GM23338 (cell line): ENCODE data around the gene GP5. TPM values are rescaled to one million over a fixed set of nuclear protein-coding genes. Genes with fewer than 3 reads are reported as not detected.

Experiments used
- ATAC-seq: fragments of 200-7000 bp; cut with Tn5 transposase; 3 replicates; pipeline ENCODE4 v1.9.1; 2020
- DNase-seq: peaks from one replicate; pipeline ENCODE4 v3.0.0-alpha.2; 2015; ENCODE audit warnings: low spot score
- H2AFZ ChIP-seq: fragments of 200-600 bp; sonication (generic); 2 replicates; pipeline ENCODE4 v1.8.0; 2016; ENCODE audit warnings: antibody characterized with exemption, mild to moderate bottlenecking, moderate library complexity
- H3F3A ChIP-seq: fragments of 200-600 bp; sonication (generic); replicated peaks from 2 replicates; pipeline ENCODE4 v1.8.0; 2017; ENCODE audit warnings: antibody characterized with exemption, mixed run types, low read depth
- H3K27ac ChIP-seq: fragments of 200-600 bp; sonication (generic); 2 replicates; pipeline ENCODE4 v1.6.1; 2016; ENCODE audit warnings: low read depth
- H3K27me3 ChIP-seq: fragments of 200-600 bp; sonication (generic); 2 replicates; pipeline ENCODE4 v1.8.0; 2016; ENCODE audit warnings: mild to moderate bottlenecking, mixed run types, moderate library complexity; ENCODE audit not compliant: insufficient read depth
- H3K36me3 ChIP-seq: fragments of 200-600 bp; sonication (generic); 2 replicates; pipeline ENCODE4 v1.8.0; 2016; ENCODE audit warnings: mild to moderate bottlenecking; ENCODE audit not compliant: insufficient read depth
- H3K4me1 ChIP-seq: fragments of 200-600 bp; sonication (generic); 2 replicates; pipeline ENCODE4 v1.8.0; 2016; ENCODE audit warnings: mild to moderate bottlenecking, moderate library complexity; ENCODE audit not compliant: insufficient read depth
- H3K4me2 ChIP-seq: fragments of 200-600 bp; sonication (generic); 2 replicates; pipeline ENCODE4 v1.7.1; 2017; ENCODE audit warnings: mixed run types
- H3K4me3 ChIP-seq: fragments of 200-600 bp; sonication (generic); 2 replicates; pipeline ENCODE4 v1.6.1; 2016; ENCODE audit warnings: mixed run types
- H3K79me2 ChIP-seq: fragments of 200-600 bp; sonication (generic); replicated peaks from 2 replicates; pipeline ENCODE4 v1.8.0; 2017; ENCODE audit warnings: mild to moderate bottlenecking; ENCODE audit not compliant: insufficient read depth
- H3K9me2 ChIP-seq: fragments of 200-600 bp; sonication (generic); 2 replicates; pipeline ENCODE4 v1.8.0; 2017; ENCODE audit not compliant: insufficient read depth
- H4K20me1 ChIP-seq: fragments of 200-600 bp; sonication (generic); replicated peaks from 2 replicates; pipeline ENCODE4 v1.8.0; 2017; ENCODE audit warnings: mild to moderate bottlenecking; ENCODE audit not compliant: insufficient read depth
- H3K27ac Mint-ChIP-seq: 2 replicates; pipeline ENCODE4 v1.8.0; 2020; ENCODE audit warnings: inconsistent platforms, mild to moderate bottlenecking, moderate library complexity, mixed read lengths
- H3K27me3 Mint-ChIP-seq: 3 replicates; pipeline ENCODE4 v1.8.0; 2022; ENCODE audit warnings: low read depth, mild to moderate bottlenecking, moderate library complexity, mixed read lengths, inconsistent platforms; ENCODE audit not compliant: insufficient read depth, poor library complexity
- H3K36me3 Mint-ChIP-seq: 3 replicates; pipeline ENCODE4 v1.8.0; 2021; ENCODE audit warnings: low read depth, mild to moderate bottlenecking, inconsistent platforms, moderate library complexity, mixed read lengths
- H3K4me1 Mint-ChIP-seq: 3 replicates; pipeline ENCODE4 v1.8.0; 2020; ENCODE audit warnings: mild to moderate bottlenecking, inconsistent platforms, mixed read lengths
- H3K4me3 Mint-ChIP-seq: 3 replicates; pipeline ENCODE4 v1.8.0; 2021; ENCODE audit warnings: moderate library complexity, mild to moderate bottlenecking, inconsistent platforms, mixed read lengths
- H3K9me3 Mint-ChIP-seq: 3 replicates; pipeline ENCODE4 v1.8.0; 2020; ENCODE audit warnings: moderate library complexity, mild to moderate bottlenecking, inconsistent platforms, mixed read lengths
- CREB1 ChIP-seq: fragments of 250-450 bp; sonication (Bioruptor Pico); IDR thresholded peaks from 2 replicates; pipeline ENCODE4 v1.5.0; 2020; ENCODE audit warnings: low read depth, mild to moderate bottlenecking, moderate library complexity
- EZH2 ChIP-seq: fragments of 200-600 bp; sonication (generic); IDR thresholded peaks from one replicate; pipeline ENCODE4 v1.8.0; 2017; ENCODE audit warnings: antibody characterized with exemption, mild to moderate bottlenecking, low read depth; ENCODE audit not compliant: unreplicated experiment
- EZH2phosphoT487 ChIP-seq: fragments of 200-600 bp; sonication (generic); IDR thresholded peaks from one replicate; pipeline ENCODE4 v1.8.1; 2018; ENCODE audit warnings: antibody characterized with exemption; ENCODE audit not compliant: unreplicated experiment
- JUNB ChIP-seq: IDR thresholded peaks from one replicate; pipeline ENCODE4 v1.6.1; 2016; ENCODE audit warnings: antibody characterized with exemption; ENCODE audit not compliant: unreplicated experiment
- NANOG ChIP-seq: IDR thresholded peaks from 2 replicates; pipeline ENCODE4 v1.6.1; 2016; ENCODE audit warnings: antibody characterized with exemption, borderline replicate concordance
- ZNF114 ChIP-seq: fragments of 250-450 bp; sonication (Bioruptor Pico); IDR thresholded peaks from 2 replicates; pipeline ENCODE4 v1.5.0; 2020; ENCODE audit warnings: mild to moderate bottlenecking, moderate library complexity
- ZNF331 ChIP-seq: fragments of 250-450 bp; sonication (Bioruptor Pico); IDR thresholded peaks from 2 replicates; pipeline ENCODE4 v1.5.0; 2020; ENCODE audit warnings: low read depth, mild to moderate bottlenecking, moderate library complexity
- polyA plus RNA-seq: library from polyadenylated mRNA; unstranded; fragments of >200 nt; fragmentation: Nextera tagmentation; extraction: Ambion mirVana; gene quantifications from 2 replicates; pipeline ENCODE4 v1.2.1, GENCODE V29; 2016
- total RNA-seq: library from RNA; depleted of rRNA; stranded (reverse); fragments of >200 nt; shearing (Covaris generic); gene quantifications from 2 replicates; pipeline ENCODE4 v1.2.3, GENCODE V29; 2014
- TF ChIP-seq, protein P1 (sequence below): IDR thresholded peaks from 2 replicates; pipeline ENCODE4 v1.6.1; 2016; ENCODE audit warnings: antibody characterized with exemption
- TF ChIP-seq, protein P2 (sequence below): IDR thresholded peaks from one replicate; pipeline ENCODE4 v1.6.1; 2018; ENCODE audit warnings: antibody characterized with exemption; ENCODE audit not compliant: unreplicated experiment
- TF ChIP-seq, protein P3 (sequence below): fragments of 250-450 bp; sonication (Bioruptor Pico); IDR thresholded peaks from 2 replicates; pipeline ENCODE4 v1.5.0; 2020; ENCODE audit warnings: mild to moderate bottlenecking, moderate library complexity

Gene GP5
- total and polyA plus RNA-seq, 2 experiments from 2014 or later, result 0.07 to 0.15 TPM

DNA sequence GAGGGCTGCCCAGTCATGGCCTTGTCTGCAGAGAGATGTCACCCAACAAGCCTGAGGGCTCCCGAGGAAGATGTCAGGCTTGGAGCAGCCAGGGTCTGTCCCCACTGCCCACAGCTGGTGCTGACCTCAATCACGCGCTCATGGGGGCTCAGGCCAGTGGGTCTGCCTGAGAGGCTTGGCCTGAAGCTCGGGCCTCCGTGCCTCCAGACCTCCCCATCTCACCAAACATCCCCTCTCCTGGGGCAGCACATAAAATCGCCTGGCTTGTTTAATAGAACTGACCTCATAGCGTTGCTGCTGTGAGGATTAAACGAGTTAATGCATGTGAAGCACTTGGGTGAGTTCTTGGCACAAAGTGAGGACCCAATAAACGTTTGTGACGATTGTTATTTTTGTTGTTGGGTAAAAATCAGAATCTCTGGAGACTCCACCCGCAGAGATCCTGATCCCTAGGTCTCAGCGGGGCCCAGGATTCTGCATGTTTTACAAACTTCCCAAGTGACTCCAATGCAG, 33.0 kb downstream of the GP5 start:
- Histone ChIP-seq H3K79me2 (no peaks in the 10 kb centered on the region), H3K4me1 (0 out of 2 replicates have a peak, but pooled peaks cover 15% of the 10 kb centered on the region), H3K27me3 (no peaks in the 10 kb centered on the region), H3K4me3 (no peak overlapping the region), H3K36me3 (no peaks in the 10 kb centered on the region), H2AFZ (no peak overlapping the region), H3K27ac (no peak overlapping the region), H3K9me2 (no peaks in the 10 kb centered on the region), H4K20me1 (no peaks in the 10 kb centered on the region), H3F3A (no peaks in the 10 kb centered on the region), H3K4me2 (no peak overlapping the region)
- H3K4me1 Mint-ChIP-seq, result peaks cover 29% of the 10 kb centered on the region
- no peaks in the 10 kb centered on the region for H3K36me3 Mint-ChIP-seq
- ATAC-seq, result no peak
- H3K9me3 Mint-ChIP-seq, result no peaks in the 10 kb centered on the region
- no peak overlapping the region for H3K27ac Mint-ChIP-seq
- no peak for TF ChIP-seq NANOG
- TF ChIP-seq EZH2phosphoT487, result no peak
- no peak for TF ChIP-seq ZNF114 (CRISPR knock-in tag)
- TF ChIP-seq, protein P1, sequence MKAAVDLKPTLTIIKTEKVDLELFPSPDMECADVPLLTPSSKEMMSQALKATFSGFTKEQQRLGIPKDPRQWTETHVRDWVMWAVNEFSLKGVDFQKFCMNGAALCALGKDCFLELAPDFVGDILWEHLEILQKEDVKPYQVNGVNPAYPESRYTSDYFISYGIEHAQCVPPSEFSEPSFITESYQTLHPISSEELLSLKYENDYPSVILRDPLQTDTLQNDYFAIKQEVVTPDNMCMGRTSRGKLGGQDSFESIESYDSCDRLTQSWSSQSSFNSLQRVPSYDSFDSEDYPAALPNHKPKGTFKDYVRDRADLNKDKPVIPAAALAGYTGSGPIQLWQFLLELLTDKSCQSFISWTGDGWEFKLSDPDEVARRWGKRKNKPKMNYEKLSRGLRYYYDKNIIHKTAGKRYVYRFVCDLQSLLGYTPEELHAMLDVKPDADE, result no peak
- no peak for TF ChIP-seq ZNF331 (CRISPR knock-in tag)
- TF ChIP-seq, protein P2, sequence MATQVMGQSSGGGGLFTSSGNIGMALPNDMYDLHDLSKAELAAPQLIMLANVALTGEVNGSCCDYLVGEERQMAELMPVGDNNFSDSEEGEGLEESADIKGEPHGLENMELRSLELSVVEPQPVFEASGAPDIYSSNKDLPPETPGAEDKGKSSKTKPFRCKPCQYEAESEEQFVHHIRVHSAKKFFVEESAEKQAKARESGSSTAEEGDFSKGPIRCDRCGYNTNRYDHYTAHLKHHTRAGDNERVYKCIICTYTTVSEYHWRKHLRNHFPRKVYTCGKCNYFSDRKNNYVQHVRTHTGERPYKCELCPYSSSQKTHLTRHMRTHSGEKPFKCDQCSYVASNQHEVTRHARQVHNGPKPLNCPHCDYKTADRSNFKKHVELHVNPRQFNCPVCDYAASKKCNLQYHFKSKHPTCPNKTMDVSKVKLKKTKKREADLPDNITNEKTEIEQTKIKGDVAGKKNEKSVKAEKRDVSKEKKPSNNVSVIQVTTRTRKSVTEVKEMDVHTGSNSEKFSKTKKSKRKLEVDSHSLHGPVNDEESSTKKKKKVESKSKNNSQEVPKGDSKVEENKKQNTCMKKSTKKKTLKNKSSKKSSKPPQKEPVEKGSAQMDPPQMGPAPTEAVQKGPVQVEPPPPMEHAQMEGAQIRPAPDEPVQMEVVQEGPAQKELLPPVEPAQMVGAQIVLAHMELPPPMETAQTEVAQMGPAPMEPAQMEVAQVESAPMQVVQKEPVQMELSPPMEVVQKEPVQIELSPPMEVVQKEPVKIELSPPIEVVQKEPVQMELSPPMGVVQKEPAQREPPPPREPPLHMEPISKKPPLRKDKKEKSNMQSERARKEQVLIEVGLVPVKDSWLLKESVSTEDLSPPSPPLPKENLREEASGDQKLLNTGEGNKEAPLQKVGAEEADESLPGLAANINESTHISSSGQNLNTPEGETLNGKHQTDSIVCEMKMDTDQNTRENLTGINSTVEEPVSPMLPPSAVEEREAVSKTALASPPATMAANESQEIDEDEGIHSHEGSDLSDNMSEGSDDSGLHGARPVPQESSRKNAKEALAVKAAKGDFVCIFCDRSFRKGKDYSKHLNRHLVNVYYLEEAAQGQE, result no peak
- TF ChIP-seq CREB1 (CRISPR knock-in tag), result no peak
- TF ChIP-seq, protein P3, sequence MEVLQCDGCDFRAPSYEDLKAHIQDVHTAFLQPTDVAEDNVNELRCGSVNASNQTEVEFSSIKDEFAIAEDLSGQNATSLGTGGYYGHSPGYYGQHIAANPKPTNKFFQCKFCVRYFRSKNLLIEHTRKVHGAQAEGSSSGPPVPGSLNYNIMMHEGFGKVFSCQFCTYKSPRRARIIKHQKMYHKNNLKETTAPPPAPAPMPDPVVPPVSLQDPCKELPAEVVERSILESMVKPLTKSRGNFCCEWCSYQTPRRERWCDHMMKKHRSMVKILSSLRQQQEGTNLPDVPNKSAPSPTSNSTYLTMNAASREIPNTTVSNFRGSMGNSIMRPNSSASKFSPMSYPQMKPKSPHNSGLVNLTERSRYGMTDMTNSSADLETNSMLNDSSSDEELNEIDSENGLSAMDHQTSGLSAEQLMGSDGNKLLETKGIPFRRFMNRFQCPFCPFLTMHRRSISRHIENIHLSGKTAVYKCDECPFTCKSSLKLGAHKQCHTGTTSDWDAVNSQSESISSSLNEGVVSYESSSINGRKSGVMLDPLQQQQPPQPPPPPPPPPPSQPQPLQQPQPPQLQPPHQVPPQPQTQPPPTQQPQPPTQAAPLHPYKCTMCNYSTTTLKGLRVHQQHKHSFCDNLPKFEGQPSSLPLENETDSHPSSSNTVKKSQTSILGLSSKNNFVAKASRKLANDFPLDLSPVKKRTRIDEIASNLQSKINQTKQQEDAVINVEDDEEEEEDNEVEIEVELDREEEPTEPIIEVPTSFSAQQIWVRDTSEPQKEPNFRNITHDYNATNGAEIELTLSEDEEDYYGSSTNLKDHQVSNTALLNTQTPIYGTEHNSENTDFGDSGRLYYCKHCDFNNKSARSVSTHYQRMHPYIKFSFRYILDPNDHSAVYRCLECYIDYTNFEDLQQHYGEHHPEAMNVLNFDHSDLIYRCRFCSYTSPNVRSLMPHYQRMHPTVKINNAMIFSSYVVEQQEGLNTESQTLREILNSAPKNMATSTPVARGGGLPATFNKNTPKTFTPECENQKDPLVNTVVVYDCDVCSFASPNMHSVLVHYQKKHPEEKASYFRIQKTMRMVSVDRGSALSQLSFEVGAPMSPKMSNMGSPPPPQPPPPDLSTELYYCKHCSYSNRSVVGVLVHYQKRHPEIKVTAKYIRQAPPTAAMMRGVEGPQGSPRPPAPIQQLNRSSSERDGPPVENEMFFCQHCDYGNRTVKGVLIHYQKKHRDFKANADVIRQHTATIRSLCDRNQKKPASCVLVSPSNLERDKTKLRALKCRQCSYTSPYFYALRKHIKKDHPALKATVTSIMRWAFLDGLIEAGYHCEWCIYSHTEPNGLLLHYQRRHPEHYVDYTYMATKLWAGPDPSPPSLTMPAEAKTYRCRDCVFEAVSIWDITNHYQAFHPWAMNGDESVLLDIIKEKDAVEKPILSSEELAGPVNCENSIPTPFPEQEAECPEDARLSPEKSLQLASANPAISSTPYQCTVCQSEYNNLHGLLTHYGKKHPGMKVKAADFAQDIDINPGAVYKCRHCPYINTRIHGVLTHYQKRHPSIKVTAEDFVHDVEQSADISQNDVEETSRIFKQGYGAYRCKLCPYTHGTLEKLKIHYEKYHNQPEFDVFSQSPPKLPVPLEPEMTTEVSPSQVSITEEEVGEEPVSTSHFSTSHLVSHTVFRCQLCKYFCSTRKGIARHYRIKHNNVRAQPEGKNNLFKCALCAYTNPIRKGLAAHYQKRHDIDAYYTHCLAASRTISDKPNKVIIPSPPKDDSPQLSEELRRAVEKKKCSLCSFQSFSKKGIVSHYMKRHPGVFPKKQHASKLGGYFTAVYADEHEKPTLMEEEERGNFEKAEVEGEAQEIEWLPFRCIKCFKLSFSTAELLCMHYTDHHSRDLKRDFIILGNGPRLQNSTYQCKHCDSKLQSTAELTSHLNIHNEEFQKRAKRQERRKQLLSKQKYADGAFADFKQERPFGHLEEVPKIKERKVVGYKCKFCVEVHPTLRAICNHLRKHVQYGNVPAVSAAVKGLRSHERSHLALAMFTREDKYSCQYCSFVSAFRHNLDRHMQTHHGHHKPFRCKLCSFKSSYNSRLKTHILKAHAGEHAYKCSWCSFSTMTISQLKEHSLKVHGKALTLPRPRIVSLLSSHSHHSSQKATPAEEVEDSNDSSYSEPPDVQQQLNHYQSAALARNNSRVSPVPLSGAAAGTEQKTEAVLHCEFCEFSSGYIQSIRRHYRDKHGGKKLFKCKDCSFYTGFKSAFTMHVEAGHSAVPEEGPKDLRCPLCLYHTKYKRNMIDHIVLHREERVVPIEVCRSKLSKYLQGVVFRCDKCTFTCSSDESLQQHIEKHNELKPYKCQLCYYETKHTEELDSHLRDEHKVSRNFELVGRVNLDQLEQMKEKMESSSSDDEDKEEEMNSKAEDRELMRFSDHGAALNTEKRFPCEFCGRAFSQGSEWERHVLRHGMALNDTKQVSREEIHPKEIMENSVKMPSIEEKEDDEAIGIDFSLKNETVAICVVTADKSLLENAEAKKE, result no peak
- no peak for TF ChIP-seq JUNB
- no peak for TF ChIP-seq EZH2
- peaks cover 28% of the 10 kb centered on the region for H3K27me3 Mint-ChIP-seq
- DNase-seq, result no peak
- no peak overlapping the region for H3K4me3 Mint-ChIP-seq
